MM.1S (cell line): Measurements from ENCODE around the gene ARPC1B.

ENCODE experiments used
- CTCF ChIP-seq: fragments of 300-600 bp; sonication (generic); IDR thresholded peaks from 2 replicates; pipeline ENCODE4 v1.5.1; 2016; ENCODE audit warnings: antibody characterized with exemption, low read length, mixed read lengths
- EZH2 ChIP-seq: fragments of 300-600 bp; sonication (generic); optimal IDR thresholded peaks from 2 replicates; pipeline ENCODE3; 2017; ENCODE audit warnings: low read depth, mild to moderate bottlenecking, antibody characterized with exemption, low read length, mixed read lengths
- EZH2phosphoT487 ChIP-seq: fragments of 300-600 bp; sonication (generic); IDR thresholded peaks from 2 replicates; pipeline ENCODE4 v1.6.1; 2018; ENCODE audit warnings: antibody characterized with exemption, low read length

GRCh38 chr7:99422186-99422585 lies 47.7 kb downstream of the ARPC1B start:
- no peak for TF ChIP-seq CTCF
- TF ChIP-seq EZH2 = no peak
- no peak for TF ChIP-seq EZH2phosphoT487
